GM19467 (cell line): ENCODE measurements around the gene ROBO3.
A peak's percentile ranks its signal among the peaks of the same experiment; 100 is the strongest.

Experiments used
- ATAC-seq: cut with Tn5 transposase; IDR thresholded peaks from one replicate; pipeline ENCODE4 v1.9.1; 2021; ENCODE audit warnings: mild to moderate bottlenecking, moderate library complexity; ENCODE audit not compliant: unreplicated experiment

Gene ROBO3

DNA sequence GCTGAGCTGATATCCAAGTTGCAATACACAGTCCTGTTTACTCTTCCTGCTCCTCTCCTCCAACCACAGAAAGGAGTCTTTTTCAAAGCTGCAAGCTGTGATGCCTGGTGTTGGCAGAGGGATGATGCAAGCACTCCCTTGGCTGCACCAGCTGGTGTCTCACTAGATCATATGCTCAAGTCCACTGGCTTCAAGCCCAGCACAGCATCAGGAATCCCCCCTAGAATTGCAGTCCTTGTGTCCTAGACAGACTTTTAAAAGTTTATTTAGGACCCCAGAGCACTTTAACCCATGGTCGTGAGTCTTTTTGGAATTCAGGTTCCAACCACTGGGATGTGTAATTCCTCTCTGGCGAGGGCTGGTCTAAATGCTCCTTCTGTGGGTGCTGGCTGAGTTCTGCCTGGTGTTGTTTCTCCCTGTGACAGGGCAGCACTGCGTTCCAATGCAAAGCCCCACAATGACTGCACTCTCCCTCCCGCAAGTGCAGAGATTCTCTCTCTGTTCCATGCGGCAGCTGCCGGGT, 51.9 kb downstream of the ROBO3 start:
- no peak for ATAC-seq

DNA sequence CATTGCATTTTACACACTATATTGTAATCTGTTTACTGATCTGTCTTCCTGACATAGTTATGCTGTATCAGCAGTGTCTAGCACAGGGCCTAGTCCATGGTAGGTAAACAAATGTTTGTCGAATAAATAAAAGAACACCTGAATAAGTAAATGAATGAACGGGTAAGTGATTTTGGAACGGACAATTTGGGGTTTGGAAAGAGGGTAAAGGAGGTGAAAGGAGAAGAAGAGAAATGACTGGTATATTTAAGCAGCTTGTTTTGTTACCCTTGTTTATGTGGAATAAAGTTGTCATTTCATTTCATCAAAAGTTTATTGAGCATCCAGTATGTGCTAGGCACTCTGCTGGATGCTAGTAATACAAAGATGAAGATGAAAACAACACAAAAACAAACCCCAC, 53.7 kb downstream of the ROBO3 start, which contains the start of gene HEPN1:
HEPN1 (plus strand) TSS at position 301 of the 400 bp plus-strand sequence.
- ATAC-seq, result no peak

GRCh38 chr11:124919898-124920297, 54.7 kb downstream of the ROBO3 start:
- ATAC-seq, result no peak

DNA sequence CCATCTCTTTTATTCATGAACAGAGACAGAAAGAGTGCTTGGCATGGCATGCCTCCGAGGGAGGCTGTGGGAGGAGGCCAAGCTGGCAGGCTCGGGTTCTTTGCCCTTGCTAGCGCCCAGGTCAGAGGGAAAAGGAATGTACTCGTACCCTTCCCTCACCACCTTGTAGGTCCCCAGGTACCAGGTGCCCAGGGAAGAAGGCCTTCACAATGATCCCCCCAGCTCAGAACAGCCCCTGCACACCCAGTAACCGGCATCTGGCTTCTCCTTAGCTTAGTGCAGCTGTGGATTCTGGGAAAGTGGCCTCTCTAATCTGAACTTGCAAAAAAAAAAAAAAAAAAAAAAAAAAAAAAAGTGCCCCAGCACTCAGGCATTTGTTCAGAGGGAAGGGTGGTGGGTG, 55.1 kb downstream of the ROBO3 start:
- no peak for ATAC-seq

GRCh38 chr11:124920870-124921609, 55.8 kb downstream of the ROBO3 start:
- ATAC-seq, result no peak

- ATAC-seq, result no peak
Observed at GRCh38 chr11:124922831-124923230, 57.6 kb downstream of the ROBO3 start.

GRCh38 chr11:124923296-124923695, 58.1 kb downstream of the ROBO3 start:
- ATAC-seq, result no peak

- no peak for ATAC-seq
Observed at GRCh38 chr11:124928942-124929665, 63.9 kb downstream of the ROBO3 start.

DNA sequence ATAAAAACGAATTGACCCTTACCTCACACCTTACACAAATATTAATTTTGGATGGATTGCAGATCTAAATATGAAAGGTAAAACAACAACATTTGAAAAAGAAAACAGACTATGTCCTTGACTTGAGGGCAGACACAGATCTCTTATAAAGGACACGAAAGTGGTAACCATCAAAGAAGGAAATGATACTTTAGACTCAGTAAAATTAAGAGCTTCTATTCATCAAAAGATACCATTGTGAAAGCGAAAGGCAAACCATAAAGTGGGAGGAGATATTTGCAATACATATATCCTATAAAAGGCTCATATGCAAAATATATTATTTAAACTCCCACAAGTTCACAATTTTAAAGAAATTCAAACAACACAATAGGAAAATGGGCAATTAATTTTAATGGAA, 65.6 kb downstream of the ROBO3 start:
- peak; percentile 73 for ATAC-seq
